Skin epidermis (tissue), 12 donors: ENCODE results near the gene PXK.
"Not testable (repeated sequence)": the region's sequence is repeated elsewhere in the genome, so short reads cannot be mapped to it uniquely, and the experiment has no call there.

Experiments used
- H3K27ac ChIP-seq, 21 experiments: fragments of 200-600 bp; sonication (generic) in 11 of 21; one replicate each; pipeline ENCODE4 v1.5.0; 2020; ENCODE audit warnings: mild to moderate bottlenecking in 3 of 21, inconsistent platforms in 2 of 21, moderate library complexity in 2 of 21
- H3K4me3 ChIP-seq, 7 experiments: fragments of 200-600 bp; sonication (generic) in 2 of 7; one replicate each; pipeline ENCODE4 v1.5.0; 2020; ENCODE audit warnings: inconsistent platforms in 2 of 7, mild to moderate bottlenecking in 2 of 7, moderate library complexity in 1 of 7

PXK gene

GRCh38 chr3:58332575-58333188 is at the start of gene PXK:
TSS of gene PXK (plus strand) at chr3:58332892. CDS start at chr3:58332989, 97 bp downstream.
- peak within 1 kb of the TSS; percentile 66 to 89 (median 78) for H3K4me3 ChIP-seq
- peak within 1 kb of the TSS; percentile 16 to 88 (median 78) for H3K27ac ChIP-seq

- Histone ChIP-seq H3K27ac (no peak overlapping the region), H3K4me3 (no peak overlapping the region)
Observed at GRCh38 chr3:58285334-58285733, 47.4 kb upstream of the PXK start.

- Histone ChIP-seq H3K4me3 (no peak overlapping the region), H3K27ac (no peak overlapping the region)
Observed at GRCh38 chr3:58287354-58287753, 45.3 kb upstream of the PXK start.

- Histone ChIP-seq H3K4me3 (no peak overlapping the region), H3K27ac (no peak overlapping the region)
Observed at GRCh38 chr3:58288011-58288728, 44.5 kb upstream of the PXK start.

- H3K4me3 ChIP-seq, H3K27ac ChIP-seq: not testable (repeated sequence)
Observed at GRCh38 chr3:58288964-58289613, 43.6 kb upstream of the PXK start.

GRCh38 chr3:58290446-58290845 is 42.2 kb upstream of the PXK start:
- not testable (repeated sequence) for H3K27ac ChIP-seq, H3K4me3 ChIP-seq

GRCh38 chr3:58291671-58292338 is 40.9 kb upstream of the PXK start:
- Histone ChIP-seq H3K4me3 (no peak overlapping the region), H3K27ac (no peak overlapping the region)

GRCh38 chr3:58292866-58293265 is 39.8 kb upstream of the PXK start:
- H3K27ac ChIP-seq: no peak overlapping the region

GRCh38 chr3:58293516-58293915 is 39.2 kb upstream of the PXK start:
- Histone ChIP-seq H3K27ac (no peak overlapping the region), H3K4me3 (no peak overlapping the region)

More at GRCh38 chr3:58292866-58293265, 39.8 kb upstream of the PXK start:
- no peak overlapping the region for H3K4me3 ChIP-seq

- H3K27ac ChIP-seq: no peak overlapping the region
Observed at GRCh38 chr3:58296269-58296668, 36.4 kb upstream of the PXK start.

GRCh38 chr3:58296843-58297242 is 35.8 kb upstream of the PXK start:
- Histone ChIP-seq H3K4me3 (no peak overlapping the region), H3K27ac (no peak overlapping the region)

More at GRCh38 chr3:58296269-58296668, 36.4 kb upstream of the PXK start:
- no peak overlapping the region for H3K4me3 ChIP-seq

- Histone ChIP-seq H3K4me3 (no peak overlapping the region), H3K27ac (no peak overlapping the region)
Observed at GRCh38 chr3:58298190-58298589, 34.5 kb upstream of the PXK start.

GRCh38 chr3:58299075-58299474 is 33.6 kb upstream of the PXK start:
- Histone ChIP-seq H3K27ac (no peak overlapping the region), H3K4me3 (no peak overlapping the region)

GRCh38 chr3:58299839-58300516 is 32.7 kb upstream of the PXK start:
- Histone ChIP-seq H3K27ac (no peak overlapping the region), H3K4me3 (no peak overlapping the region)

- Histone ChIP-seq H3K27ac (peak within 1 kb of the TSS; percentile 72 to 99 (median 98)), H3K4me3 (peak within 1 kb of the TSS; percentile 55 to 92 (median 73))
Observed at GRCh38 chr3:58305882-58306711, 26.6 kb upstream of the PXK start, which contains the start of the genes HTD2 and RPP14. TSS of gene HTD2 (plus strand) at chr3:58306520. CDS start at chr3:58317614, 11,094 bp downstream. TSS of gene RPP14 (plus strand) at chr3:58306245. CDS start at chr3:58310330, 4,085 bp downstream.

- peak overlapping the region in 16 of 21 experiments; percentile 92 to 99 (median 98) for H3K27ac ChIP-seq
Observed at GRCh38 chr3:58307639-58308215, 25.0 kb upstream of the PXK start.

GRCh38 chr3:58308728-58309127 is 24.0 kb upstream of the PXK start:
- Histone ChIP-seq H3K27ac (peak overlapping the region in 3 of 21 experiments; percentile 42 to 98 (median 98)), H3K4me3 (no peak overlapping the region)

More at GRCh38 chr3:58307639-58308215, 25.0 kb upstream of the PXK start:
- H3K4me3 ChIP-seq: peak overlapping the region; percentile 55 to 92 (median 73)

GRCh38 chr3:58317811-58318210 is 14.9 kb upstream of the PXK start:
- H3K4me3 ChIP-seq: no peak overlapping the region
- H3K27ac ChIP-seq: no peak overlapping the region
